Stimulated activated CD8-positive, alpha-beta memory T cell treated with anti-CD3 and anti-CD28 coated beads, Interleukin-4, amount 100 ng/mL, for 48 hours (primary cell): ENCODE data around the gene EED.
"Not testable (repeated sequence)": the region's sequence is repeated elsewhere in the genome, so short reads cannot be mapped to it uniquely, and the experiment has no call there.

Source experiments
- DNase-seq: peaks from one replicate; pipeline ENCODE4 v3.0.0-alpha.2; 2020

EED gene

GRCh38 chr11:86249307-86250098, 5.0 kb downstream of the EED start:
- DNase-seq = no peak

GRCh38 chr11:86251345-86251744, 6.8 kb downstream of the EED start:
- no peak for DNase-seq

- DNase-seq = no peak
These were observed 11.3 kb downstream of the EED start for GRCh38 chr11:86255896-86256295.

- no peak for DNase-seq
These were observed 12.1 kb downstream of the EED start for GRCh38 chr11:86256608-86257007.

GRCh38 chr11:86257446-86257845, 12.9 kb downstream of the EED start:
- DNase-seq = no peak

- no peak for DNase-seq
These were observed 15.2 kb downstream of the EED start for GRCh38 chr11:86259730-86260129.

- DNase-seq = no peak
These were observed 16.8 kb downstream of the EED start for GRCh38 chr11:86261328-86261727.

GRCh38 chr11:86262387-86262786, 17.8 kb downstream of the EED start:
- DNase-seq = no peak

- no peak for DNase-seq
These were observed 20.1 kb downstream of the EED start for GRCh38 chr11:86264649-86265048.

- DNase-seq = no peak
These were observed 20.6 kb downstream of the EED start for GRCh38 chr11:86265194-86265593.

- no peak for DNase-seq
These were observed 25.1 kb downstream of the EED start for GRCh38 chr11:86269645-86270044.

GRCh38 chr11:86274503-86274902, 29.9 kb downstream of the EED start:
- DNase-seq = no peak

GRCh38 chr11:86274999-86275398, 30.4 kb downstream of the EED start:
- no peak for DNase-seq

GRCh38 chr11:86275493-86276370, 31.2 kb downstream of the EED start:
- DNase-seq = no peak

GRCh38 chr11:86277741-86278140, 33.2 kb downstream of the EED start:
- no peak for DNase-seq

- DNase-seq = no peak
These were observed 33.7 kb downstream of the EED start for GRCh38 chr11:86278226-86278625.

GRCh38 chr11:86279747-86280146, 35.2 kb downstream of the EED start:
- DNase-seq = no peak

GRCh38 chr11:86287468-86287796, 42.9 kb downstream of the EED start:
- DNase-seq = no peak

- peak; percentile 65 for DNase-seq
These were observed 44.4 kb downstream of the EED start for GRCh38 chr11:86288776-86289507.

- DNase-seq = not testable (repeated sequence)
These were observed 45.1 kb downstream of the EED start for GRCh38 chr11:86289508-86290280.

- peak; percentile 84 for DNase-seq
These were observed 47.1 kb downstream of the EED start for GRCh38 chr11:86291466-86292262.
